ENCODE data around the gene RNF149.
"Not testable (repeated sequence)": the region's sequence is repeated elsewhere in the genome, so short reads cannot be mapped to it uniquely, and the experiment has no call there.

RNF149 gene, protein sequence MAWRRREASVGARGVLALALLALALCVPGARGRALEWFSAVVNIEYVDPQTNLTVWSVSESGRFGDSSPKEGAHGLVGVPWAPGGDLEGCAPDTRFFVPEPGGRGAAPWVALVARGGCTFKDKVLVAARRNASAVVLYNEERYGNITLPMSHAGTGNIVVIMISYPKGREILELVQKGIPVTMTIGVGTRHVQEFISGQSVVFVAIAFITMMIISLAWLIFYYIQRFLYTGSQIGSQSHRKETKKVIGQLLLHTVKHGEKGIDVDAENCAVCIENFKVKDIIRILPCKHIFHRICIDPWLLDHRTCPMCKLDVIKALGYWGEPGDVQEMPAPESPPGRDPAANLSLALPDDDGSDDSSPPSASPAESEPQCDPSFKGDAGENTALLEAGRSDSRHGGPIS

GRCh38 chr2:101308432-101309210, at the start of gene RNF149:
Gene RNF149, minus strand, starts transcription at chr2:101308701. Its CDS starts 113 bp downstream, at chr2:101308588.
- Mint-ChIP-seq H3K27ac (peak within 1 kb of the TSS; percentile 99), H3K4me3 (peak within 1 kb of the TSS; percentile 91)
- DNase-seq, result peak; percentile 95

GRCh38 chr2:101357376-101357775, 48.9 kb upstream of the RNF149 start:
- H3K36me3 Mint-ChIP-seq (ENCODE audit: low read depth), result no peaks in the 10 kb centered on the region
- peaks cover 24% of the 10 kb centered on the region for H3K4me1 Mint-ChIP-seq (ENCODE audit: low read depth)
- no peak overlapping the region for H3K27ac Mint-ChIP-seq
- no peaks in the 10 kb centered on the region for H3K9me3 Mint-ChIP-seq
- no peak overlapping the region for H3K4me3 Mint-ChIP-seq
- no peak for DNase-seq
- H3K27me3 Mint-ChIP-seq, result no peaks in the 10 kb centered on the region

More at GRCh38 chr2:101308432-101309210, at the start of gene RNF149:
- Mint-ChIP-seq H3K36me3 (ENCODE audit: low read depth) (peaks cover 37% of the 10 kb centered on the region), H3K9me3 (no peaks in the 10 kb centered on the region), H3K27me3 (no peaks in the 10 kb centered on the region), H3K4me1 (ENCODE audit: low read depth) (peaks cover 75% of the 10 kb centered on the region)

DNA sequence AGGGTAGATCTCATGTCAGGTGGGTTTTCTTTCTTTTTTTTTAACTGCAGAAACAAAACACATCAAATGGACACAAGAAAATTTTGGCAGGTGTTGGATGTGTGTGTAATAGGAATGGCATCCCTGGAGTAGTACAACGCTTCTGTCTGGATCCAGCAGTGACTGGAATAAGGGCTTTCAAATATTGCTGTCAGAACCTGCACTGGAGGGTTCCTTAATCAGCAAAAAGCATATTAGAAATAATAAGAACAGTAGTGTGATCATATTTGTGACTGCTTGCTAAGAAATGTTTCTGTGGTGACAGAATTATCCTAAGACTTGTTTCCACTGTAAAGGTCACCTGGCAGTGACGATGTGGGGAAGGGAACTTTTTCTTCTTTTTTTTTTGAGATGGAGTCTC, 48.0 kb upstream of the RNF149 start:
- Mint-ChIP-seq H3K36me3 (ENCODE audit: low read depth) (no peaks in the 10 kb centered on the region), H3K27ac (no peak overlapping the region), H3K4me3 (no peak overlapping the region), H3K27me3 (no peaks in the 10 kb centered on the region), H3K4me1 (ENCODE audit: low read depth) (peaks cover 15% of the 10 kb centered on the region), H3K9me3 (no peaks in the 10 kb centered on the region)
- no peak for DNase-seq

DNA sequence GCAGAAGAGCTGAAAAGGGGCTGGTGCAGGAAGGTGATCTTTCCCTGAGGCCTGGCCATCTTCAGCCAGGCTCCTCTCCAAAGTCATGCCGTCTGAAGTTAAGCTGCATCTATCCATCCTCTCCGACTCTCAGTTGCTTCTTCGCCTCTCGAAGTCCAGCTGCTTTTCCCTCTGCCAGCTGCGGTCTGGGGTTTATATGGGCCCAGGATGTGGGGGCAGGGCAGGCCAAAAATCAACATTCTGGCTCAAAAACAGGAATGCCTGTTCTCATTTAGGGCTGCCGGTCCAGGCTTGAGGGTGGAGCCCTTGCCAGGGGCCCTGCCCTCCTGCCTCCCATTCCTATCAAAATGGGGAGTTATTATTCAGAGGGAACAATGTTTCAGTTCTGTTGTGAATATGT, 47.6 kb upstream of the RNF149 start:
- H3K9me3 Mint-ChIP-seq, result no peaks in the 10 kb centered on the region
- DNase-seq, result no peak
- no peaks in the 10 kb centered on the region for H3K36me3 Mint-ChIP-seq (ENCODE audit: low read depth)
- H3K27me3 Mint-ChIP-seq, result no peaks in the 10 kb centered on the region
- H3K27ac Mint-ChIP-seq, result no peak overlapping the region
- peaks cover 11% of the 10 kb centered on the region for H3K4me1 Mint-ChIP-seq (ENCODE audit: low read depth)
- H3K4me3 Mint-ChIP-seq, result no peak overlapping the region

- peaks cover 8% of the 10 kb centered on the region for H3K4me1 Mint-ChIP-seq (ENCODE audit: low read depth)
- H3K27me3 Mint-ChIP-seq, result no peaks in the 10 kb centered on the region
- H3K27ac Mint-ChIP-seq, result no peak overlapping the region
- no peak for DNase-seq
- no peak overlapping the region for H3K4me3 Mint-ChIP-seq
- H3K9me3 Mint-ChIP-seq, result no peaks in the 10 kb centered on the region
- no peaks in the 10 kb centered on the region for H3K36me3 Mint-ChIP-seq (ENCODE audit: low read depth)
Measured at GRCh38 chr2:101355401-101356054, 47.0 kb upstream of the RNF149 start.

DNA sequence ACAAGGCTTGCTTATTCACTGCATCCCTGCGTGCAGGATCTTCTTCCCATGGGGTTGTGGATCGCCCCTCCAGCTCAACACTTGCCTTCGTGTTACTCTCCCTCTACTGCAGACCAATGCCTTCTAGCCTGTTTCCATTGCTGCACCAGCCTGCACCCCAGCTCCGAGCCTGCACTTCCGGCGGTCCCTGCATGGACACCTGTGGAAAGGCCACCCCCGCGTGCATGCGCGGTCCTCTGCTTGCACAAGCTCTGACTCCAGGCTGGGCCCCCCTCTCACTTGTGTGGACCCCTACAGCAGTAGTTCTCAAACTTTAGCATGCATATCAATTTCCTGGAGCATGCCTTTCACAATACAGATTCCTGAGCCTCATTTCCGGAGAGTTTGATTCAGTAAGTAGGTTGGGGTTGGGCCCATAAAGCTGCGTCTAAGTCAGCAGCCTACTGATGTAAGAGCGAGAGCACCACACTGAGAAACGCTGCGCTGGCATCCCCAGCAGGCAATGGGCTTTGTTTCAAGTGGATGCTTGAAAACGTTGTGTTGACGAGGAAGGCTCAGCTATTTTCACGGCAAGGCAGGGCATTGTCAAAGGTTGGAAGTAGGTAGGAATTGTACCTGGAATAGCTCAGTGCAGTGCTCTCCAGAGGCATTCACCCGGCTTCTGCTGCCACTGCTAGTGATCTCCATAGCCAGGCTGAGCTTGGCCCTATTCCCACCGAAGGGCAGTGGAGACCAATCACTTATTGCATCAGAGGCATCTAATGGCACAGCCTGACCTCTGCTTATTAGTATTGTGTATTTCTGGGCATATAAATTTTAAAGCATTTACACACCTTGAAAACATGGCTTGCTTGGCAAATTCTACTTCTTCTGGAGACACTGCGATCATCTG, 46.2 kb upstream of the RNF149 start:
- no peak for DNase-seq
- Mint-ChIP-seq H3K9me3 (no peaks in the 10 kb centered on the region), H3K36me3 (ENCODE audit: low read depth) (no peaks in the 10 kb centered on the region), H3K4me1 (ENCODE audit: low read depth) (peaks cover 4% of the 10 kb centered on the region), H3K4me3 (no peak overlapping the region), H3K27ac (no peak overlapping the region), H3K27me3 (no peaks in the 10 kb centered on the region)

GRCh38 chr2:101352631-101353030, 44.1 kb upstream of the RNF149 start:
- H3K27me3 Mint-ChIP-seq; H3K36me3 Mint-ChIP-seq (ENCODE audit: low read depth); DNase-seq; H3K4me1 Mint-ChIP-seq (ENCODE audit: low read depth); H3K9me3 Mint-ChIP-seq; H3K4me3 Mint-ChIP-seq; H3K27ac Mint-ChIP-seq: not testable (repeated sequence)

DNA sequence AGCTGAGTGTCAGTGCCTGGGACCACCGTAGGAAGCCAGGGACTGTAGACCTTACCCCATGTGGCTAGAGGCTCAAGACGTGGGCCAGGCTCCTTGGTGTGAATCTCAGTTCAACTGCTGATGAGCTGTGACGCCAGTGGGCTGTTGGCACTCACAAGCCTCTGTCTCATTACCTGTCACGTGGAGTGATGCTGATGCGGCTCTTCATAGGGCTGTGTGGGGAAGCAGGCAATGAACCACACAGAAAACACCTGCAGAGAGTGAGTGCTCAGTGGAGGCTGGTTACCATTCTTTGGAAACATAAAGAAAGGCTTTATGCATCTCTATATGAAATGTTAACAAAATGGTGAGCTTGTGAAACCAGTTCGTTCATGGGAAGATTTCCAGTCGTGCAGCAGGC, 42.7 kb upstream of the RNF149 start:
- DNase-seq, result no peak
- no peak overlapping the region for H3K27ac Mint-ChIP-seq

DNA sequence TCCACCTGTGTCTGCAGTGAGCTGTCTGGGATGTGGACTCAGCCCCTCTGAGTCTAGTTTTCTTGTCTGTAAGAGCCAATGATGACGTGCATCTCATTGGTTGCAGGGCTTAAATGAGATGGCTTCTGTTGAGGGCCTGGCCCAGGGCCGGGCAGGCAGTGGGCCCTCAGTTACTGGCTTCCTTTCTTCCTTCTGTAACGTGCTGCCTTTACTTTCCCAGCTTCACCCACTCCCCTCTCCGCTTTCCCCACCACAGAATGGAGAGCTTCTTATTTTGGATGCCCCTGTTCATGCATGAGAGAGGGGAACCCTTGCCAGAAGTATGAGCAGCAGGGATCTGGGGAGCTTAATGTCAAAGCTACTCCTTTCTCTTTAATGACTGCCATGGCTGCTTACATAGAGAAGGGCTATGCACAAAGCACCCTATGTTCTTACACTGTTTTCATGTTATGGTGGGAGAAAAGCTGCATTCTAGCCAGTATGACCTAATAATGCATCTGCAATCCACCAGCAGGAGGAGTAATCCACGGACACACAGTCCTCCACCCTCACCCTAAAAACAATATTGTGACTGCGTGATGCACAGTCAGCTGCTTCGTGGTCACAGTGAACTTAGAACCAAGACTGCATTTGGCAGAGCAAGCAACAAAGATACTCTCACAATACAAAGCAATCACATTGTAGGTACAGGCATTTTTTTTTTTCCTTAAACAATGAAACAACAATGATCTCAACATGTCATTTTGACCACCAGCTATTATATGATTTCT, 41.6 kb upstream of the RNF149 start:
- peaks cover 4% of the 10 kb centered on the region for H3K4me1 Mint-ChIP-seq (ENCODE audit: low read depth)
- no peak for DNase-seq
- H3K27me3 Mint-ChIP-seq, result no peaks in the 10 kb centered on the region
- H3K4me3 Mint-ChIP-seq, result no peak overlapping the region
- H3K36me3 Mint-ChIP-seq (ENCODE audit: low read depth), result no peaks in the 10 kb centered on the region
- no peaks in the 10 kb centered on the region for H3K9me3 Mint-ChIP-seq
- no peak overlapping the region for H3K27ac Mint-ChIP-seq

More for the DNA sequence above, 42.7 kb upstream of the RNF149 start:
- Mint-ChIP-seq H3K27me3 (no peaks in the 10 kb centered on the region), H3K9me3 (no peaks in the 10 kb centered on the region), H3K36me3 (ENCODE audit: low read depth) (no peaks in the 10 kb centered on the region), H3K4me1 (ENCODE audit: low read depth) (peaks cover 4% of the 10 kb centered on the region), H3K4me3 (no peak overlapping the region)

GRCh38 chr2:101348883-101349282, 40.4 kb upstream of the RNF149 start:
- no peak overlapping the region for H3K27ac Mint-ChIP-seq
- no peaks in the 10 kb centered on the region for H3K36me3 Mint-ChIP-seq (ENCODE audit: low read depth)
- peaks cover 4% of the 10 kb centered on the region for H3K4me1 Mint-ChIP-seq (ENCODE audit: low read depth)
- H3K9me3 Mint-ChIP-seq, result no peaks in the 10 kb centered on the region
- no peaks in the 10 kb centered on the region for H3K27me3 Mint-ChIP-seq
- H3K4me3 Mint-ChIP-seq, result no peak overlapping the region
- no peak for DNase-seq

DNA sequence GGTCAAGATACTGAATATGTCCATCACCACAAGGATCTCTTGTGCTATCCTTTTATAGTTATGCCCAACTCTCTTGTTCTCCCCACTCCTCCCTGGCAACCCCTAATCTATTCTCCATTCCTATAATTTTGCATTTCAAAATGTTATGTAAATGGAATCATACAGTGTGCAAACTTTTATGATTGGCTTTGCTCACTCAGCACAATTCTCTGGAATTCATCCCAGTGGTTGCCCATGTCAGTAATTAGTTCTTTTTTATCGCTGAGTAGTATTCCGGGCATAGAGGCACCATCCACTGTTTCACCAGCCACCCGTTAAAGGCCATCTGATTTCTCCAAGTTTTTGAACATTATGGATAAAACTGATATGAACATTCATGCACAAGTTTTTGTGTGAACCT, 38.4 kb upstream of the RNF149 start:
- Mint-ChIP-seq H3K27ac (no peak overlapping the region), H3K27me3 (no peaks in the 10 kb centered on the region), H3K4me3 (no peak overlapping the region), H3K4me1 (ENCODE audit: low read depth) (peaks cover 9% of the 10 kb centered on the region), H3K9me3 (no peaks in the 10 kb centered on the region), H3K36me3 (ENCODE audit: low read depth) (no peaks in the 10 kb centered on the region)
- no peak for DNase-seq

GRCh38 chr2:101344137-101344536, 35.6 kb upstream of the RNF149 start:
- no peaks in the 10 kb centered on the region for H3K36me3 Mint-ChIP-seq (ENCODE audit: low read depth)

GRCh38 chr2:101342625-101343008, 34.1 kb upstream of the RNF149 start:
- Mint-ChIP-seq H3K4me1 (ENCODE audit: low read depth) (peaks cover 18% of the 10 kb centered on the region), H3K9me3 (no peaks in the 10 kb centered on the region), H3K27ac (no peak overlapping the region), H3K4me3 (no peak overlapping the region), H3K27me3 (no peaks in the 10 kb centered on the region), H3K36me3 (ENCODE audit: low read depth) (no peaks in the 10 kb centered on the region)
- DNase-seq, result no peak

More at GRCh38 chr2:101344137-101344536, 35.6 kb upstream of the RNF149 start:
- no peak for DNase-seq
- no peak overlapping the region for H3K4me3 Mint-ChIP-seq
- H3K27ac Mint-ChIP-seq, result no peak overlapping the region
- H3K4me1 Mint-ChIP-seq (ENCODE audit: low read depth), result peaks cover 18% of the 10 kb centered on the region
- no peaks in the 10 kb centered on the region for H3K27me3 Mint-ChIP-seq
- H3K9me3 Mint-ChIP-seq, result no peaks in the 10 kb centered on the region

Data from activated T-cell treated with anti-CD3 and anti-CD28 coated beads, Interleukin-2, amount 50 U/mL, for 24 hours (primary cell).